T-helper 1 cell (primary cell): Measurements from ENCODE around the gene KDM6A.
"Not testable (repeated sequence)": the region's sequence is repeated elsewhere in the genome, so short reads cannot be mapped to it uniquely, and the experiment has no call there.

Experiments used
- DNase-seq, 5 donors: peaks; one replicate each; pipeline ENCODE4 v3.0.0-alpha.2; 2012 to 2020

The KDM6A gene

DNA sequence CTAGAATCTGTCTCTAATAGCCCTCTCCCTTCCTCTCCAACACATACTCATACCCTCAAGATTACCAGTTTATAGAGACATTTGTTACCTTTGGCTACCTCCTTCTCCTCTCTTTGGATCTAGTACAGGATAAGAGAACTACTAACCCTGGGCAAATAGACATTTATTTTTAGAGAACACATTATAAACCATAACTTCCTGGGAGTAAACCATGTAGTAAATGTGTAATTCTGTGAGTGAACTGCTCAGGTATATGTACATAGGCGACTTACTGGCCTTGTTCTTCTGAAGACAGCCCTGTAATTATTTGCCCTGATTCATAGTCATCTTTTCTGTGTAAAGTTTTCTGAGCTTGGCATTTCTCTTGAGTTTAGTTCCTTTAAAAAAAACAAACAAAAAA is 94.2 kb downstream of the KDM6A start:
- DNase-seq: no peak

- DNase-seq: no peak
Observed at GRCh38 chrX:44970709-44971108, 97.7 kb downstream of the KDM6A start.

- DNase-seq: no peak
Observed at GRCh38 chrX:44971674-44972073, 98.7 kb downstream of the KDM6A start.

GRCh38 chrX:44972132-44972531 is 99.1 kb downstream of the KDM6A start:
- DNase-seq: no peak

DNA sequence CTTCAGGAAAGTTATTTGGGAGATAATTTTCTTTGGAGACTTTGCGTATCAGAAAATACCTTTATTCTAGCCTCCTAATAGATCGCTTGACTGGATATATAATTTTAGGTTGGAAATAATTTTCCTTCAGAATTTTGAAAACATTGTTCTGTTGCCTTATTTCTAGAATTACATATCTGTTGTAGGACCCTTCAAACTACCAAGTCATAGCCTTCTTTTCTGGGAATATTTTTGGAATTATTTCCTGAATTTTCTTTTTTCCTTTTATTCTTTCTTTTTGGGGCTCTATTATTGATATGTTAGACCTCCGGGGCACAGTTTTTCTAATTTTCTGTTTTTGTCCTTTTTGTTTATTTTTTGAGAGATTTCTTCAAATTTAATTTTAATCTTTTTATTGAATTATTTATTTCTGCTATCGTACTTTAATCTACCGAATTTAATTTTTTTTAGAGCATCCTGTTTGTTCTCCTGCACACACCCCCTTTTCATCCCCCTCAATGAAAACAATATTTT is 100.5 kb downstream of the KDM6A start:
- DNase-seq: no peak

GRCh38 chrX:44974451-44974850 is 101.5 kb downstream of the KDM6A start:
- no peak for DNase-seq

GRCh38 chrX:44975666-44976263 is 102.8 kb downstream of the KDM6A start:
- no peak for DNase-seq

- no peak for DNase-seq
Observed at GRCh38 chrX:44978976-44979375, 106.0 kb downstream of the KDM6A start.

- DNase-seq: no peak
Observed at GRCh38 chrX:44980403-44980802, 107.4 kb downstream of the KDM6A start.

DNA sequence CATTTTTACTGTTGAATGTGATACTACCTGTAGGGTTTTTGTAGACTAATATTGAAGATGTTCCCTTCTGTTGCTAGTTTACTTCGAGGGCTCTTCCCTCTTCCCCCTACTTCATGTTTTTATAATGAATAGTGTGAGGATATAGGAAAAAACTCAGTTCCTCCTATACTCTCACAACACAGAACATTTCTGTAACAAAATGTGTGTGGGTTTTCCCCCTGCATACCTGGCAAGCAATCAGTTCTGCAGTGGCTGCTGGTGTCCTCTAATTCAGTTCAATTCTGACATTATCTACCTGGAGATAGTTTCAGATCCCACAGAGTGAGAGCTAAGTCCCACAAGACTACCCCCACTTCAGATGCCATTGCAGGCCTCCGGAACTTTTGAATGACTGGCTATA is 107.9 kb downstream of the KDM6A start:
- no peak for DNase-seq

DNA sequence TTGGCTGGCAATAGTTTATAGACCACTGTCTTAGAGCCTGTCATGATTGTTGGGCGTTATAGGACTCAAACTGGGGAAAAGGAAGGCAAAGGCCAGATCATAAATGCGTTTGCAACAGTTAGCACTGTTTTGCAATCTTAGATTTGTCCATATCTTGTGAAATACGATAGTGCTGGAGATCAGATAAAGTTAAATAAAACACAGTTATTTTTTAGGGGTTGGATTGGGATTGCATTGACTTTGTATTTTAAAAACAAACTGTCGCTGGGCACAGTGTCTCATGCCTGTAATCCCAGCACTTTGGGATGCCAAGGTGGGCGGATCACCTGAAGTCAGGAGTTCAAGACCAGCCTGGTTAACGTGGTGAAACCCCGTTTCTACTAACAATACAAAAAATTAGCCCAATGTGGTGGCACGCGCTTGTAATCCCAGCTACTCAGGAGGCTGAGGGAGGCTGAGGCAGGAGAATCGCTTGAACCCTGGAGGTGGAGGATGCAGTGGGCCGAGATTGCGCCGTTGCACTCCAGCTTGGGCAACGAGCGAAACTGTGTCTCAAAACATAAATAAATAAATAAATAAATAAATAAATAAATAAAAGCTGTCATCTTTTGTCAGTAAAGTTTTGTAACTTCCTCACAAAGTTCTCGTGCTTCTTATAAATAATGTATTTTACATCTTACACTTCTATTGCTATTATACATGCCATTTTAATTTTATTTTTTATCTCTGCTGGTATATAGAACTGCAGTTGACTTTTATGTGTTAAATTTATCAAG is 117.2 kb downstream of the KDM6A start:
- no peak for DNase-seq

GRCh38 chrX:44992775-44993174 is 119.8 kb downstream of the KDM6A start:
- no peak for DNase-seq

DNA sequence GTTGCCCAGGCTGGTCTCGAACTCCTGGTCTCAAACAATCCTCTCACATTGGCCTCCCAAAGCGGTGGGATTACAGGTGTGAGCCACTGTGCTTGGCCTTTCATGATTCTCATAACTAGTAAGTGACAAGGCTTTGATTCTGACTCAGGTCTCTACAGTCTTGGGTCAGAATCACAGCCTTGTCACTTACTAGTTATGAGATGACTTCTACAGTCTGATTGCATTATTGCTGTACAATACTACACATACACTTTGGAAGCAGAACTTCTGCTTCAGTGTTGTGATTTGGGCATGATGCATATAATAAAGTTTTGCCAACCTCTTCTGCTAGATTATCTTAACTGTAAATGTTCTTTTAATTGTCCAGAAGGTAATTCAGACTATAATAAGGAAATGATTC is 123.3 kb downstream of the KDM6A start:
- peak in 1 of 5 donors; percentile 21 for DNase-seq

DNA sequence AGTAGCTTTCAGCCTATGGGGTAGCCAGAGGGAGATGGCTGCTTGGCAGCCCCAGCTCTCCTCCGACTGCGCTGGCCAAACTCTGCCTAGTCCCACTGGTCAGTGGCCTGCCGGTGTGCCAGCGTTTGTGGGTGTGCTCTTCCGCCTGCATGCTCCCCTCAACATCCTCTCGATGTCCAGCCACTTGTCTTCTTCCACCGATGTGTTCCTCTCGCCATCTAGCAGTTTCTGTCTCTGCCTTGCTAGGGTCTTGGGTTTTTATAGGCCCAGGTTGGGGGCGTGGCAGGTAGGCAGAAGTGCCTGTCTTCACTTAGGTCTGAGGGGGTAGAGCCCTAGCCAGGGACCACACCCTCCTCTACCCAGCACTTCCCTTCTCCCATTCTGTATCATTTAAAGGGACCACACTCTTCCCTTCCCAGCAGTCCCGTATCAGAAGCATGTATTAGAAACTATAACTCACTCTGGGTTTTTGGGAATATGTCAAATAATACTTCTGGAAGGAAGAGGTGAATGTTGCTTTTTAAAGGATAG is 124.4 kb downstream of the KDM6A start:
- DNase-seq: no peak

DNA sequence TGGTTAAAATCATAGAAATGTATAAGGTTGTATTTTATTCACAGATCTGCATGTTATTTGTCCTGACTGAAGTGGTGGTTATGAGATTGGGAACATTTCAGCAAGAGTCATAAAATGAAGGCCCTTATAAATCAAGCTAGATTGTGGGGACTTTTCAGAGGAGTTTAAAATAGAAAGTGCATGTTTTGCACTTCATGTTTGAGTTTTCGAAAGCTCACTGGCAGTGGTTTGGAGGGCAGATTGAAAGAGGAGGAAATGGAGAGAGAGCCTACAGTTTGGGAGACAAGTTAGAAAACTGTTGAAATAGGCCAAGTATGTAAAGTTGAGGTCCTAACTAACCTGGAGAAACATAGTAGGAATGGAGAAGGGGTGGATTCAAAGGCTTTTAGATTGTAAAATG is 124.9 kb downstream of the KDM6A start:
- no peak for DNase-seq

GRCh38 chrX:44999237-44999636 is 126.2 kb downstream of the KDM6A start:
- DNase-seq: not testable (repeated sequence)

DNA sequence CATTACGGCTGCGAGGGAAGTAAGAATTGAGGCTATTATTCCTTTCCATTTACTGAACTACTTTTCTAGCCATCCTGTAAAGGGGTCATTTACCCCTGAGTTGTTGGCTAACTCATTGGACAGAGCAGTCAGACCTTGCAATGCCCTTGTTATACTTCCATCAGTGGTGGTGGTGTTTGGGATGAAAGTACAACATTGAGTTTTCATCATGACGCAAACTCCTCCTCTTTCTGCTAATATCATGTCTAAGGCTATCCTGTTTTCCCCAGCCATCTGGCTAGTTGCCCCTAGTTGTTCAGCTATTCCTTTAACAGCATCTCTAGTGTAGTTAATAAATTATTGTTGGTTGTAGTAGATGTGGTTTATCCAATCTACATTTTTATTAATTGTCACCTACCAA is 126.9 kb downstream of the KDM6A start:
- DNase-seq: not testable (repeated sequence)

DNA sequence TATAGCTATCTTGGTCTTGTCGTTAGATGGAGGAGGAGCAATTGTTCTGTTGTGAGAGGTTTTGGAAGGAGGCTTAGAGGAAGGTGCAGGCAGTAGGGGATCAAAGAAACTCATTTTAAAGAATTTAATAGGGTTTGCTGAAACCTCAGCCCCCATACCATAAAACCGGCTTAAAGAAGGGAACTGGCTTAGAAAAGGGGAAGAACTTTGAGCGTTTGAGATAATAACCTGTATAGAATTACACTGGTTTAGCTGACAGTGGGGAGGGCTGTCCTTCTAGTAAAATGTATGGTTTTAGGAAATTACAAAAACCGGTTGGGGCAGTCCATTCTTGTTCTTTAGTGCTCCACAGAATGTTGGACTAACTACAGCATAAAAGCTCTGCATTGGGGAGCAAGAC is 128.1 kb downstream of the KDM6A start:
- no peak for DNase-seq

DNA sequence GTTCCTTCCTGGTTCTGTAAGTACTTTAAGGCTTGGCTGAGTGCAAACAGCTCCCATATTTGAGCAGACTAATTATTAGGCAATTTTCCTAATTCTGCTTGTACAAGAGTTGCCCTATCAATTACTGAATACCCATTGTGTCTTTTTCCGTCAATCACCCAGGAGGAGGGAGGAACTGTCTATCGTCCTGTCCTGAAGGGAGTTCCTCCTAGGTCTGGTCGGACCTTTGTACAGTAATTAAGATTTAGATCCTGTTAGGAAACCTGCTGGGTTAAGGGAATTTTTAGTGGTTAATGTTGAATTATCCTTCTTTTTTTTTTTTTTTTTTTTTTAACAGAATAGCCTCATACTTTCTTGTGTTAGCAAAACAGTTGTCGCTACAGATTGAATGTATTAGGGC is 130.1 kb downstream of the KDM6A start:
- no peak for DNase-seq

DNA sequence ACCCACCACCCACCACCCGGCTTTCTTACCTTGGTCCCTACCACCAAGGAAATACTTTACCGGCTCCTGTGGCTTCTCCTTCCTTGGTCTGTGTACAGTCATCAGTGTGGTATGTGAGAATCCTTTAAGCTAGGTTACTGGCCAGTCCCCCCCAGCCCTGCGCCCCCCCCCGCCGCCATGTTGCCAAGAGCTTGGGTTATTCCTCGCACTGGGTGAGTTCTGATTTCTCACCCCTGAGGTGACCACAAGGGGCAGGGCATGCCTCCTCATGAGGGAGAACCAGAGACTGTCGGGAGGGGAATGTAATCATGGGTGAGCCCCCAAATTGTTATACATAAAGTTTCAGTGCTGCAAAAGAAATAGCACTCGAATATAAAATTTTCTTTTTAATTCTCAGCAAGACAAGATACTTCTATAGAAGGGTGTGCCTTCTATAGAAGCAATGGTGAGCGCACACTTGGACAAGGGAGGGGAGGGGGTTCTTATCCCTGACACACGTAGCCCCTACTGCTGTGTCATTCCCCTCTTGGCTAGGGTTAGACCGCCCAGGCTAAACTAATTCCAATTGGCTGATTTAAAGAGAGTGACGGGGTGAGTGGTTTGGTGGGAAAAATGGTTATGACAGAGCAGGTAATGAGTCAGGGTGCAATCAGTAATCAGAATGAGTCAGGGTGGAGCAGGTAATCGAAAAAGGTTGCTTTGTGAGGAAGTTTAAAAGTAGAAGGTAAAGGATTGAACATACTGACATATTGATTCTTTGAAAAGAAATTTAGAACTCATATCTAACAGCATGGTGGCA is 133.2 kb downstream of the KDM6A start:
- peak in 1 of 5 donors; percentile 10 for DNase-seq

- DNase-seq: peak in 1 of 5 donors; percentile 30
Observed at GRCh38 chrX:45007598-45007997, 134.6 kb downstream of the KDM6A start.

- no peak for DNase-seq
Observed at GRCh38 chrX:45009371-45010000, 136.5 kb downstream of the KDM6A start.

- DNase-seq: no peak
Observed at GRCh38 chrX:45011131-45011530, 138.1 kb downstream of the KDM6A start.
